Measurements from ENCODE around the gene CDK10.

CDK10 gene

GRCh38 chr16:89733322-89733721 is 46.8 kb downstream of the CDK10 start:
- no peak for DNase-seq (ENCODE audit: low read depth in 2 of 2)

GRCh38 chr16:89733792-89734191 is 47.3 kb downstream of the CDK10 start:
- no peak for DNase-seq (ENCODE audit: low read depth in 2 of 2)

- DNase-seq (ENCODE audit: low read depth in 2 of 2), result no peak
Measured at GRCh38 chr16:89736554-89736953, 50.1 kb downstream of the CDK10 start.

- no peak for DNase-seq (ENCODE audit: low read depth in 2 of 2)
Measured at GRCh38 chr16:89737341-89738071, 51.0 kb downstream of the CDK10 start.

- no peak for DNase-seq (ENCODE audit: low read depth in 2 of 2)
Measured at GRCh38 chr16:89738072-89738377, 51.5 kb downstream of the CDK10 start.

- DNase-seq (ENCODE audit: low read depth in 2 of 2), result no peak
Measured at GRCh38 chr16:89738538-89739317, 52.2 kb downstream of the CDK10 start.

- DNase-seq (ENCODE audit: low read depth in 2 of 2), result no peak
Measured at GRCh38 chr16:89739383-89739782, 52.9 kb downstream of the CDK10 start.

GRCh38 chr16:89741342-89742014 is 55.0 kb downstream of the CDK10 start:
- DNase-seq (ENCODE audit: low read depth in 2 of 2), result no peak

- no peak for DNase-seq (ENCODE audit: low read depth in 2 of 2)
Measured at GRCh38 chr16:89742948-89743347, 56.5 kb downstream of the CDK10 start.

- DNase-seq (ENCODE audit: low read depth in 2 of 2), result no peak
Measured at GRCh38 chr16:89744813-89745212, 58.3 kb downstream of the CDK10 start.

All from stimulated activated CD8-positive, alpha-beta memory T cell treated with anti-CD3 and anti-CD28 coated beads, Interleukin-7, amount 100 ng/mL, for 1 hour (primary cell).